Activated naive CD8-positive, alpha-beta T cell treated with anti-CD3 and anti-CD28 coated beads, Interleukin-2, amount 10 ng/mL, durations not matched to agents 7 days and 5 days (primary cell): ENCODE data around the gene IL4R. TPM values are rescaled to one million over a fixed set of nuclear protein-coding genes. Genes with fewer than 3 reads are reported as not detected.

ENCODE experiments used
- total RNA-seq, 2 experiments: library from RNA; stranded (reverse); gene quantifications; one replicate each; pipeline ENCODE4 v1.2.3, GENCODE V29; 2021

Gene IL4R
- total RNA-seq, 2 experiments from 2014 or later, result 215 TPM

Other genes starting within 250 kb of the IL4R start
- gene C16orf82, start 247.0 kb upstream of the IL4R start, total RNA-seq, result not detected
- 10 to 100 TPM; 20.1 to 21.8 TPM for gene KDM8, start 110.4 kb upstream of the IL4R start, total RNA-seq
- 10 to 100 TPM; 69.0 to 75.6 TPM for gene NSMCE1, start 45.2 kb upstream of the IL4R start, total RNA-seq
- 10 to 100 TPM; 27.2 to 27.5 TPM for gene IL21R, start 88.2 kb downstream of the IL4R start, total RNA-seq
- 10 to 100 TPM; 55.3 to 56.1 TPM for gene GTF3C1, start 235.9 kb downstream of the IL4R start, total RNA-seq
- 10 to 100 TPM; 17.0 to 18.0 TPM for gene KATNIP, start 236.2 kb downstream of the IL4R start, total RNA-seq